Activated naive CD4-positive, alpha-beta T cell treated with anti-CD3 and anti-CD28 coated beads, Interleukin-2, amount 10 ng/mL, durations not matched to agents 7 days and 5 days (primary cell): ENCODE measurements around the gene L3HYPDH.

Experiments used
- CTCF ChIA-PET: fragments of 350-600 bp; sonication (Branson Sonifier 250); formaldehyde crosslinking; loops from one replicate; lab custom pipeline; 2021; ENCODE audit warnings: antibody characterized with exemption; lab: Charles Lee
- DNase-seq: peaks from one replicate; pipeline ENCODE4 v3.0.0-alpha.2; 2020
- H3K27ac Mint-ChIP-seq: one replicate; pipeline ENCODE4 v1.8.0; 2021; ENCODE audit warnings: mild to moderate bottlenecking, moderate library complexity, mixed read lengths
- H3K27me3 Mint-ChIP-seq: one replicate; pipeline ENCODE4 v1.8.0; 2021; ENCODE audit warnings: mild to moderate bottlenecking, mixed read lengths
- H3K36me3 Mint-ChIP-seq: one replicate; pipeline ENCODE4 v1.8.0; 2021; ENCODE audit warnings: mixed read lengths
- H3K4me1 Mint-ChIP-seq: one replicate; pipeline ENCODE4 v1.8.0; 2021; ENCODE audit warnings: mixed read lengths
- H3K4me3 Mint-ChIP-seq: one replicate; pipeline ENCODE4 v1.8.0; 2021; ENCODE audit warnings: mild to moderate bottlenecking, moderate library complexity, mixed read lengths
- H3K9me3 Mint-ChIP-seq: one replicate; pipeline ENCODE4 v1.8.0; 2021; ENCODE audit warnings: mixed read lengths

The L3HYPDH gene

DNA sequence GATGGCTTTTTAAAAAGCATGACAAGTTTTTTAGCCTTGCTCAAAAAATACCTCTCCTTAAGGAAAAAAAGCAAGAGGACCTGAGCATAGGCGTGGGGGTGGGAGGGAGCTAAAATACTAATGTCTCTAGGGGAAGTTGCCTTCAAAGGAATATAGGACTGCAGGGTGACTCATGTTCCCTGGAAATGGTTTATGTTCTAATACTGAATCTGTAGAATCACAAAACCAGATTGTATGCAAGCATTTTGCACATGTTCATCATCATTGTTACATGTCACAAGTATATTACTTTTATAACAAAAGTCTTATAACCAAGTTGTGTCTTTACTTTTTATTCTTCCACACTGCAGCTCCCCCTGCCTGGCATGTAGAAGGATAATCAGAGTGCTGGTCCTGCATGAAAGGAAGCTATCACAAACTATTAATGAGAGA, 55.6 kb downstream of the L3HYPDH start:
- Mint-ChIP-seq H3K9me3 (no peaks in the 10 kb centered on the region), H3K27me3 (peaks cover 10% of the 10 kb centered on the region), H3K4me3 (no peak overlapping the region), H3K36me3 (no peaks in the 10 kb centered on the region), H3K27ac (no peak overlapping the region), H3K4me1 (no peaks in the 10 kb centered on the region)
- DNase-seq = no peak
- CTCF ChIA-PET = interaction anchor here (1.0 to 1.7 kb wide), 4 partner anchors 13 to 303 kb away, joined by 3 to 12 read pairs (median 4); no protein-coding TSS in a partner anchor

DNA sequence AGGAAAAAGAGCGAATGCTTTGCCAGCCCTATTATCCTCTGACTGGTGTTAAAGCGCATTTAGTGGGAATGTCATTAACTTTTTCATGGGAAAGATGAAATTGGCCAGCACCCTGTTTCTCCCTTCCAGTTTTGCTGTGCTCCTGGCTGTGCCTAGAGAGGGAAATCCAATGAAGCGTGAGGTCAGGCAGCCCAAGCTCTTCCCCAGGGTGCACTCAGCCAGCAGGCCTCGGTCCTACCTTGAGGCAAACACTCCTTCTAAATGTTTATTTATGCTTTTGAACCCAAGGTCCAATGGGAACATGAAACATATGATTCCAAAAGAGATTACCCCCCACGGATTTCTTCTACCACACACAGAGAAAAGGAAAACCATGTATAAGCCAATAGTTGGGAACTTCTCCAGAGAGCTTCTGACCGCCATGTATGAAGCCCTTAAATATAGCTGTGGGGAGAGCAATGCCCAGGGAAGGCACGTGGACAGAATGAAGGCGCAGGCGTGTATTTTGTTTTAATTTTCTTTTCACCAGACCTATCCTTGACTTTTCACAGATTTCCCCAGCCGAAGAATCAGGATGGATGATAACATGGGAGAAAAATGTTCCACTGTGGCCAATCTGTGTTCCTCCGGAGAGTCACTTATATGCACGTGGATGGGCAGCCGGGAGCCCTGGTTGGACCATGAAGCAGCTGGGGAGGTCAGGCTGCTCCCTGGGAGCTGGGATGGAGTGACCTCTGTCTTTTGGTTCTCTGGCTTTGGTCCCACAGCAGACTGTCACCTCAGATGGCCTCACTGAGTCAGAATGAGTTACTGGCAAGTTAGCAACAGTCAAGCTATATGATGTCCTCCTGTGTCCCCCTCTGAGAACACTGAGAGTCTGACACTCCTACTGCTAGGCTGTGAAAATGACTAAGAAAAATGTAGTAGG, 56.3 kb downstream of the L3HYPDH start:
- DNase-seq = no peak
- Mint-ChIP-seq H3K27me3 (peaks cover 10% of the 10 kb centered on the region), H3K4me3 (no peak overlapping the region), H3K9me3 (no peaks in the 10 kb centered on the region), H3K27ac (no peak overlapping the region), H3K36me3 (no peaks in the 10 kb centered on the region), H3K4me1 (no peaks in the 10 kb centered on the region)
- CTCF ChIA-PET = interaction anchor here (1.0 to 1.7 kb wide), 3 partner anchors 12 to 299 kb away, joined by 3 to 12 read pairs (median 3); no protein-coding TSS in a partner anchor

DNA sequence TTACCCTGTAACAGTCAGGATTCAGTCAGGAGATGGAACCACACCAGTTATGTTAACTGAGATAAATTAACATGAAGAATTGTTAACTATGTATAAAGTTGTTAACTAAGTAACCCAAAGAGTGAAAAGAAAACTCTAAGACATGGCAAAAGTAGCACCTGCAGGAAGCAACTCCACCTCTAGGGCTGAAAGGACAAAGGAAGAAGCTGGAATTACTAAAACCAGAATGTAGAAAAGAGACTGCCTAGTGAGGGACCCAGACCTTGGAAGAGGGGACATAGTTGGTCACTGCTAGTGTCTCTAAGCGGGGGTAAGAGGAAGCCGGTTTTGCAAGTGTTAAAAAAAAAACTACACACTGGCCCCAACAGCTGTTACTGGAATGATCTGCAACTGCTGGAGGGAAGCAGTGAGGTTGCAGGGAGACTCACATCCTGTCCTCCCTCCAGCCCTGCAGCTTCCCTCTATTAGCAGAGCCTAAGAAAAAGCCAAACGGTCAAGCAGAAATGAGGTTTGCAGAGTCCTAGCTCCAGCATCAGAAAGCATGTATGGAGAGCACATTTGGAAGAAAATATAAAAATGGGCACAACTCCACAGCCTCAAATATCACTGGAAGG, 58.8 kb downstream of the L3HYPDH start:
- Mint-ChIP-seq H3K4me3 (no peak overlapping the region), H3K4me1 (no peaks in the 10 kb centered on the region), H3K27ac (no peak overlapping the region), H3K9me3 (no peaks in the 10 kb centered on the region), H3K27me3 (peaks cover 15% of the 10 kb centered on the region), H3K36me3 (no peaks in the 10 kb centered on the region)
- no peak for DNase-seq
- CTCF ChIA-PET = interaction anchor here (1.3 kb wide), 1 partner anchor 296 kb away, joined by 3 read pairs; no protein-coding TSS in a partner anchor

DNA sequence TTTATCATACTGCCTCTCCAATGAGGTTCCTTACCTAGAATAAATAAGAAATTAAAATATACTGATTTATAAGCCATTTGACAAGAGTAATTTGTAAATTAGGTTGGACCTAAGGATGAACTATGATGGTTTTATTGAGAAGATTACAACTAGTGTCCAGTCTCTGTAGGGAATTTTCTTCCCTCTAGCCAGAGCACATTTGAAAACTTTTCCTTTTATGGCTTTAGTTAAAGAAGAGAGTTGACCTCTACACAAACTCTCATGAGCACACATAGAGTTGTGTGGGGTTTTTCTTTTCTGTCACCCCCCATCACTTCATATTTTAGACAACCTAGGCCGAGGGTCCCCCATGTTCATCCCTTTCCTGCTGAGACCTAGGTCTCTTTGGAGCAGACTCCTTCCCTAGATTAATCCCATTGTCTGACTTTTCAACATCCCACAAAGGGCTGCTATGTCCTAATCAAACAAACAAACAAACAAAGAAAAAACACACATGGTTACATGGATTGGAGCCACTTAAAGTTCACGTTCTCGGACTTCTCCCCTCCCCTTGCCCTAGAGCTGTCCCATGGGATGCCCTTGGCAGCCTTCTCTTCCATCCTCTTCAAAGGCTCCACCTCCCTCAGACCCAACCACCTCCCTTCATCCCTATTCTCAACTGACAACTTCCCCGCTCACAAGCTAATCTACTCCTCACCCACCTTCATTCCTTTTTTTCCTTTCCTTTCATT, 59.7 kb downstream of the L3HYPDH start:
- Mint-ChIP-seq H3K36me3 (no peaks in the 10 kb centered on the region), H3K27ac (no peak overlapping the region), H3K9me3 (no peaks in the 10 kb centered on the region), H3K27me3 (peaks cover 15% of the 10 kb centered on the region), H3K4me1 (no peaks in the 10 kb centered on the region), H3K4me3 (no peak overlapping the region)
- no peak for DNase-seq
- CTCF ChIA-PET = interaction anchor here (1.3 kb wide), 1 partner anchor 295 kb away, joined by 3 read pairs; no protein-coding TSS in a partner anchor
